ENCODE measurements around the gene CLASP2.
A peak's percentile ranks its signal among the peaks of the same experiment; 100 is the strongest.
"Not testable (repeated sequence)": the region's sequence is repeated elsewhere in the genome, so short reads cannot be mapped to it uniquely, and the experiment has no call there.

The CLASP2 gene

DNA sequence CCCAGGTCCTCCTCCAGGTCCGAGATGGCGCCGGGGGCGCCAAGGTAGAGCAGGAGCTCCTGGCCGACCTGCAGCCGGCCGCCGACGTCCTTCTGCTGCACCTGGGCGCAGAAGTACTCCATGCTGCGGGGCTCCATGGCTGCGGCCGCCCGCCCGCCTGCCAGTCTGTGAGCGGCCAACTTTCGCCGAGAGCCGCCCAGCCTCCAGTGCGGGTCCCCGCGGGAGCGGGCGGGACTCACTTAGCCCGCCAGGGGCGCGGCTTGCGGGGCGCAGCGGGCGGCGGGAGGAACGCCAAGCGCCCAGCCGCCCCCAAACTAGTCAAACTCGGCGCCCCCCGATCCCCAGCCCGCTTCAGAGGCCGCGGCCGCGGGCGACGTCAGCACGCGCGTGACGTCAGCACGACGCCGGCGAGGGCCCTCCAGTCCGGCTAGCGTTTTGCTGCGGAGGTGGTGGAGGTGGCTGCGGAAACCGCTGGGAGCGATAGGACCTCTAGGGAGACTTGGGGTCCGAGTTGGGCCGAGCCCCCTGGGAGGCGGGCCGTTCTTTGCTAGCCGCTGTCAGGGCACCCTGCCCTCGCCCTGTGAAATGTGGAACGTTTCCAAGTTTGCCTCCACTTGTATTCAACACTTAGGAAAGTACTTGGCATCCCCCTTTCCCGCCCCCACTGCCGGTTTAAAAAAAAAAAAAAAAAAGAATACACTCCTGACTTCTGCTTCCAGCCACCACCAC is at the start of gene CLASP2:
CLASP2 (minus strand) TSS at position 389 of the 729 bp plus-strand sequence; CDS start at position 137, 252 bp downstream.
- peak; percentile 91 for DNase-seq

DNA sequence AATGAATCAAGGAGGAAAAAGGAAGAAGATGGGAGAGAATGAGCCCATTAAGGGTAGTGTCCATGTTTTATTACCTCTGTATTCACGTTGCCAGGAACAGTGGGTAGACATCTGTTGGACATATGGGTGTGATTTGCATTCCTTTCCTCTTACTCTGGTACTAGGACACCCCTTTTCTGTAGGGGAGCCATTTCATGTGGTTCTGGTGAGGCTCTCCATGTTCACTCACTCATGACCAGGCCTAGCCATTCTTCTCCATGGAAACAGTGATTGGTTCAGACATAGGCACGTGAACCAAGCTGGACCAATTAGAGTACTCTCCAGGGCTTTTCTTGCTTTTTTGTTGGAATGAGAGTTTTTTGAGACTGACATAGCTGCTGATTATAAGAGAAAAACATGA is 40.8 kb upstream of the CLASP2 start:
- no peak for DNase-seq

GRCh38 chr3:33758281-33758680 is 40.2 kb upstream of the CLASP2 start:
- no peak for DNase-seq

DNA sequence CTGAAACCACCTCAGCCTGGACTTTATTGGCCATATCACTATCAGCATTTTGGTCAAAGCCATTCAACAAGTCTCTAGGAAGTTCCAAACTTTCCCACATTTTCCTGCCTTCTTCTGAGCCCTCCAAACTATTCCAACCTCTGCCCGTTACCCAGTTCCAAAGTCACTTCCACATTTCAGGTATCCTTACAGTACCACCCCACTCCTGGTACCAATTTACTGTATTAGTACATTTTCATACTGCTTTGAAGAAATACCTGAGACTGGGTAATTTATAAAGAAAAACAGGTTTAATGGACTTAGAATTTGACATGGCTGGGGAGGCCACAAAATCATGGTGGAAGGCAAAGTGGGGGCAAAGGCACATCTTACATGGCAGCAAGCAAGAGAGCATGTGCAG is 36.3 kb upstream of the CLASP2 start:
- not testable (repeated sequence) for DNase-seq

- DNase-seq: peak; percentile 21
These were observed 33.3 kb upstream of the CLASP2 start for GRCh38 chr3:33751336-33751735.

- DNase-seq: no peak
These were observed 32.1 kb upstream of the CLASP2 start for GRCh38 chr3:33750211-33750548.

GRCh38 chr3:33749546-33750210 is 31.6 kb upstream of the CLASP2 start:
- peak; percentile 9 for DNase-seq

DNA sequence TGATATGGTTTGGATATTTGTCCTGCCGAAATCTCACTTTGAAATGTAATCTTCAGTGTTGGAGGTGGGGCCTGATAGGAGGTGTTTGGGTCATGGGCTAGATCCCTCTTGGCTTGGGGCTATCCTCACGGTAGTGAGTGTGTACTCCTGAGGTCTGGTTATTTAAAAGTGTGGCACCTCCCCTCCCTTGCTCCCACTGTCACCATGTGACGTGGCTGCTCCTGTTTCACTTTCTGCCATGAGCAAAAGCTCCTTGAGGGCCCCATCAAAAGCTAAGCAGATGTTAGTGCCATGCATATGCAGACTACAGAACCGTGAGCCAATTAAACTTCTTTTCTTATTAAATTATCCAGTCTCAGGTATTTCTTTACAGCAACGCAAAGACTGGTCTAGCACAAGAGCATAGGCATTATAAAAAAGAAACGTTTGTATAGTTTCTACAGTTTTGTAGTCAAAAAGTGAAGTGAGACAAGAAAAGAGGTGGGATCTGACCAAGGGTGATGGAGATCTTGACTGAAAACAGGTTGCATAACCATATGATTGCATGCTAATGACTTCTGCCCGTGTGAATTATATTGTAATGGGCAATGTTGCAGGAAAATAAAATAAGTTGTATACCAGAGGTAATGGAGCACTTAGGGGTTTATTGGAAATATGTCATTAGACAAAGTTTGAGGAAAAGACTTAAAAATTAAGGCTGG is 28.5 kb upstream of the CLASP2 start:
- DNase-seq: peak; percentile 3

GRCh38 chr3:33737146-33737545 is 19.1 kb upstream of the CLASP2 start:
- DNase-seq: no peak

- DNase-seq: no peak
These were observed 14.3 kb upstream of the CLASP2 start for GRCh38 chr3:33732394-33732793.

- no peak for DNase-seq
These were observed 11.9 kb upstream of the CLASP2 start for GRCh38 chr3:33729993-33730392.

- DNase-seq: no peak
These were observed 6.2 kb upstream of the CLASP2 start for GRCh38 chr3:33724256-33724655.

GRCh38 chr3:33722626-33723370 is 4.7 kb upstream of the CLASP2 start:
- no peak for DNase-seq

GRCh38 chr3:33722191-33722590 is 4.1 kb upstream of the CLASP2 start:
- DNase-seq: no peak

DNA sequence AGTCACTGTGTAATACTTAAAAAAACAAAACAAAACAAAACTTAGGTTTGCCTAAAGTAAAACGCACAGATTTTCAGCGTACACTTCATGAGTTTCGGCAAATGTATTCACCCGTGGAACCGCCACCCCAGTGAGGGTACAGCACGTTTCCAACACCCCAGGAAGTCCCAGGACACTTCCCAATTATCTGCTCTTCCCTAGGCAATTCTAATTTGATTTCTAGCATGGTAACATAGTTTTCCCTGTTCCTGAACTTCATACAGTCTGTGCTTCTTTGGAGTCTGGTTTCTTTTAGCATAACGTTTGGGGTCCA is 497 bp upstream of the CLASP2 start:
- no peak for DNase-seq

GRCh38 chr3:33717616-33717865 is 513 bp downstream of the CLASP2 start:
- no peak for DNase-seq

- no peak for DNase-seq
These were observed 1.8 kb downstream of the CLASP2 start for GRCh38 chr3:33716227-33716626.

DNA sequence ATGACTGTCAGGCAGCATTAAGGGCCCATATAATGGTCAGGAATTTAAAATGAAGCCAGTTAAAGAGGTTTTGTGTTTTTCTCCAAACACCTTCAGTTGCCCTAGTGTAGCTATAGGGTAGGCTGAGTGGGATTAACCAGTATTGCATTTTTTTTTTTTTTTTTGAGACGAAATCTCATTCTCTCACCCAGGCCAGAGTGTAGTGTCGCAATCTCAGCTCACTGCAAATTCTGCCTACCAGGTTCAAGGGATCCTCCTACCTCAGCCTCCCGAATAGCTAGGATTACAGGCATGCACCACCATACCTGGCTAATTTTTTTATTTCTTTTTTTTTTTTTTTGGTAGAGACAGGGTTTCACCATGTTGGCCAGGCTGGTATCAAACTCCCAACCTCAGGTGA is 7.0 kb downstream of the CLASP2 start:
- DNase-seq: no peak

GRCh38 chr3:33706056-33706455 is 12.0 kb downstream of the CLASP2 start:
- DNase-seq: no peak

- DNase-seq: peak; percentile 39
These were observed 13.2 kb downstream of the CLASP2 start for GRCh38 chr3:33704891-33705290.

DNA sequence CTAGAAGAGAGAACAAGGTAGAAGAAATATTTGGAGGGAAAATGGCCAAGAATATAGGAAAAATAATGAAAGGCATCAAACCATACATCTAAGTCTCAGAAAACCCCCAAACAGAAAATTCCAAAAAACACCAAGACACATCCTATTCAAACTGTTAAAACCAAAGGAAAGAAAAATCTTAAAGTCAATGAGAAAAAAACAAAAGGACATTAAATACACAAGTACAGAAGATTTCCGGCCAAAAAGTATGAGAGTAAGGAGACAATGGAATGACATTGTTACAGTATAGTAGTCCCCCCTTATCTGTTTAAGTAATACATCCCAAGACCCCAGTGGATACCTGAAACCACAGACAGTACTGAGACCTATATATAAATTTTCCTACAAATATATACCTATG is 18.8 kb downstream of the CLASP2 start:
- DNase-seq: no peak

GRCh38 chr3:33694944-33695343 is 23.1 kb downstream of the CLASP2 start:
- no peak for DNase-seq

DNA sequence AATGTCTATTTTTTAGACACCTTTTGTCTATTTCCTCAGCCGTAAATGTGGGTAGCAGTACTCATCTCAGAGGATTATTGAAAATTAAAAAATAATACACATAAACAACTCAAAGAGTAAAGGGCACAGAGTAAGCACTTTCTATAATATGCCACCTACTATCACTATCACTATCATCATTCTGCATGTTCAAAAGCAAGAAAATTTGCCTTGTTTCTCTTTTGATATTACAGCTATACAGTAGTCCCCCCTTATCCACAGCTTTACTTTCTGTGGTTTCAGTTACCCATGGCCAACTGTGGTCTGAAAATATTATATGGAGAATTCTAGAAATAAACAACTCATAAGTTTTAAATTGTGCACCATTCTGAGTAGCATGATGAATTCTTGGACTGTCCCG is 27.7 kb downstream of the CLASP2 start:
- no peak for DNase-seq

Data from activated CD4-positive, alpha-beta T cell treated with anti-CD3 and anti-CD28 coated beads, Interleukin-2, Interleukin-6, amounts not matched to agents 100 ng/mL and 50 ng/mL, durations not matched to agents 16 hours and 8 hours (primary cell).